Suppressor macrophage (primary cell): Measurements from ENCODE around the gene RUVBL2.

Experiments used
- DNase-seq, 4 experiments: peaks; one replicate each; pipeline ENCODE4 v3.0.0-alpha.2; 2020 to 2022

Gene RUVBL2

GRCh38 chr19:48989701-48990291 is 3.9 kb upstream of the RUVBL2 start:
- DNase-seq = no peak

DNA sequence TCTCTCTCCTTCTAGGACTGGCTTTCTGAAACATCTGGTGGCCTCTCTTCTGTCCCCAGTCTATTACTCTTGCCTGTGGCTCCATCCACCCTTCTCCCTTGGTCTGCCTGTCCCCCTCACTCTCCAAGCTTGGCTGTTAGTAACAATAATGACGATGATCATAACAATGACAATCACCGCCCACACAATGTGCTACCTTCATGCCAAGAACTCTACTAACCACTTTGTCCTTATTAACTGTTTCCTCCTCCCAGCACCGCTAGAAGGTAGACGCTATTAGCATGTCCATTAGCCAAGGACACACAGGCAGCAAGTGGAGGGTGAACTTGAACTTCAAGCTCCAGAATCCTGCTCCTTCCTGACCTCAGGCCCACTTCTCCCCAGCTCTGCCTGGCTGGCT is 3.3 kb upstream of the RUVBL2 start:
- no peak for DNase-seq

GRCh38 chr19:48991011-48991609 is 2.6 kb upstream of the RUVBL2 start:
- DNase-seq = no peak

- peak; percentile 70 to 86 (median 82) for DNase-seq
Observed at GRCh38 chr19:48991873-48992580, 1.7 kb upstream of the RUVBL2 start.

GRCh38 chr19:48992581-48993174 is 1.0 kb upstream of the RUVBL2 start:
- DNase-seq = peak in 2 of 4 experiments; percentile 29 to 36

GRCh38 chr19:48994035-48994386 is 324 bp downstream of the RUVBL2 start:
- no peak for DNase-seq

- peak; percentile 68 to 79 (median 72) for DNase-seq
Observed at GRCh38 chr19:48997972-48998371, 4.3 kb downstream of the RUVBL2 start.

GRCh38 chr19:48999481-49000325 is 6.0 kb downstream of the RUVBL2 start:
- DNase-seq = peak; percentile 65 to 81 (median 75)

GRCh38 chr19:49004133-49004532 is 10.4 kb downstream of the RUVBL2 start:
- no peak for DNase-seq

DNA sequence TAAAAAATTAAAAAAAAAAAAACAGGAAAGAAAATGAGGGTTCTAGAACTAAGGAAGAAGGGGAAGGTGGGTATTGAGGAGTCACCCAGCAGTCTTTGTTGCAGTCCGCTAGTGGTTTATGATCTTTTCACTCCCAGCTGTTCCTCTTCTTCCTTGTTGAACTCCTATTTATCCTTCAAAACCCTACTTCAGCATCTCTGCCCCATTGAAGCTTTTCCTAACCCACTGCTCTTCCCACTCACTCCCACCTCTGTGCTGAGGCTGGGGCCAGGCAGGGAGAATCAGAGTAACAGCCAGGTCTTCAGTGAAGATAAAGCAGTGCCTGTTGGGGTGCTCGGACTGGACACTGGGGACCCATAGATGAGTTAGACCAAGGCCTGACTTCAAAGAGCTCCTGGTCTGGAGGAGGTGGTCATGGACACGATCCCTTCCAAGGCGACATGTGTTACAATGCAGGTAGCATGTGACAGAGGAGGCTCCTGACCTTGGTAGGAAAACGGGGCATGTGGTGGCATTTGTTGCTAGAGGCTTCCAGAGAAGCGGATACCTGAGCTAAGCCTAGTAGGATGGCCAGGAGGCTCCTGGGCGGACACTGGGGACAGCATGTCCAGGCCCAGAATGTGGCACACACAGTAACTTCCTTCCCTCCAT is 11.4 kb downstream of the RUVBL2 start:
- DNase-seq = no peak

DNA sequence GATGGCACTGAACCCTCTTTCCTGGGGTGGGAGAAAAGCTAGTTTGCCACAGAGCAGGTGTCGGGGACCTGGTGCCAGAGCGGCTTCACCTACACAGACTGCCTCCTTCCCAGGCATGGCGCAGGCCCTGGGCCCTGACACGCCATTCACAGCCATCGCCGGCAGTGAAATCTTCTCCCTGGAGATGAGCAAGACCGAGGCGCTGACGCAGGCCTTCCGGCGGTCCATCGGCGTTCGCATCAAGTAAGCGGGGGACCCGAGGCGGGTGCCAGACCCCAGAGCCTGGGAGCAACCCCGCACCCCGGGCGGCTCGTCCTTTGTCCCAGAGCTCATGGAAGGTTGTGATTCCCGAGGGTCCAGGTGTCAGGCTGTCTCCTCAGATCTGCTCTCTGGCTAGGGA is 13.2 kb downstream of the RUVBL2 start:
- no peak for DNase-seq

DNA sequence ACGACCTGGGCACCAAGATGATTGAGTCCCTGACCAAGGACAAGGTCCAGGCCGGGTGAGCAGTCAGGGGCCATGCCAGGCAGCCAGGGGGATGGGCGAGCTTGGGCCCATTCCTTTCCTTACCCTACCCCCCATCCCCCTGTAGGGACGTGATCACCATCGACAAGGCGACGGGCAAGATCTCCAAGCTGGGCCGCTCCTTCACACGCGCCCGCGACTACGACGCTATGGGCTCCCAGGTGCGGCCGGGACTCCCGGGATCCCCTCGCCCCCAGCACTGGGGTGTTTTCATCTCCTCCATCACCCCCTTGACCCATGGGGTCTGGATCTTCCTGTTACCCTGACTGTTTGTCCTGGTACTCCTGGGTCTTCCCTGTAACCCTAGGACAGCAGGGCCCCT is 16.1 kb downstream of the RUVBL2 start:
- no peak for DNase-seq

GRCh38 chr19:49010453-49010852 is 16.8 kb downstream of the RUVBL2 start:
- no peak for DNase-seq

- no peak for DNase-seq
Observed at GRCh38 chr19:49011194-49011593, 17.5 kb downstream of the RUVBL2 start.

- no peak for DNase-seq
Observed at GRCh38 chr19:49014123-49014869, 20.6 kb downstream of the RUVBL2 start.

DNA sequence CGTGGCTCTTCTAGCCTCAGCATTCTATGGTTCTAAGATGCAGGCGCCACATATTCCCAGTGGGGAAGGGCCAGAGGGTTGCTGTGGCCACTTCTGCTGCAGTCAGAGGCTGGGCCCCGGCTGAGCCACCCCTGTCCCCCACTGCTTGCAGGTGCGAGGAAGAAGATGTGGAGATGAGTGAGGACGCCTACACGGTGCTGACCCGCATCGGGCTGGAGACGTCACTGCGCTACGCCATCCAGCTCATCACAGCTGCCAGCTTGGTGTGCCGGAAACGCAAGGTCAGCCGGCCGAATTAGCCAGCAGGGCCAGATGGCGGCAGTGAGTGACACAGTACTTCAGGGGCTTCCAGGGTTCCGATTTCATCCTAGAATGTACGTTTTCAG is 21.2 kb downstream of the RUVBL2 start:
- DNase-seq = no peak

- no peak for DNase-seq
Observed at GRCh38 chr19:49016067-49016839, 22.6 kb downstream of the RUVBL2 start.

DNA sequence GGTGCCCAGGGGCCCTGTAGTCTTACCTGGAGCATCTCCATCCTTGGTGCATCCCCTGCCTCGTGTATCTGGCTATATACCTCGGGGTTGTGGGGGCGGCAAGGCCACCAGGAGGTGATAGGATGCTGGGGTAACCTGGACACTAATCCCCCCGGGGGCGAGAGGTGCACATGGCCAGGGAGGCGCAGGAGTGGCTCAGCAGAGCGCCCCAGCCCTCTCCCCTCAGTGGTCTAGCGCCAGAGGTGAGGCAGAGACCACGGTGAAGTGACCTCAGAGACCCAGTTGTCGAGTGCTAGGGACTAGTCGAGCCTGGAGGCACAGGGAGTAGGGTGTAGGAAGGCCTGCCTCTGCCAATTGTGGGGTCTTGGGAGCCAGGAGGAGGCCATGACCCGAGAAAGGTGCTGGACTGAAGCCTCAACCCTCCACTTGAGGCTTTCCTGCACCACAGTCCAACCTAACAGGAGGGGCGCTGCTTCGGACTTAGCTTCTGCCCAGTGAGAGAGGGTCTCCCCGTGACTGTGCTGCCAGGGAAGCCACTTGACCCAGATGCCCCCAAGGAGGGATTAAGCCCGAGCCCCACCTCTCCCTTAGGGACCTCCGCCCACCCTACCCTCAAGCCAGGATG is 23.5 kb downstream of the RUVBL2 start, which contains the start of gene LHB:
Gene LHB (minus strand): TSS at position 51 of the 625 bp plus-strand sequence. CDS start 10 bp downstream, at position 41.
- DNase-seq = no peak

DNA sequence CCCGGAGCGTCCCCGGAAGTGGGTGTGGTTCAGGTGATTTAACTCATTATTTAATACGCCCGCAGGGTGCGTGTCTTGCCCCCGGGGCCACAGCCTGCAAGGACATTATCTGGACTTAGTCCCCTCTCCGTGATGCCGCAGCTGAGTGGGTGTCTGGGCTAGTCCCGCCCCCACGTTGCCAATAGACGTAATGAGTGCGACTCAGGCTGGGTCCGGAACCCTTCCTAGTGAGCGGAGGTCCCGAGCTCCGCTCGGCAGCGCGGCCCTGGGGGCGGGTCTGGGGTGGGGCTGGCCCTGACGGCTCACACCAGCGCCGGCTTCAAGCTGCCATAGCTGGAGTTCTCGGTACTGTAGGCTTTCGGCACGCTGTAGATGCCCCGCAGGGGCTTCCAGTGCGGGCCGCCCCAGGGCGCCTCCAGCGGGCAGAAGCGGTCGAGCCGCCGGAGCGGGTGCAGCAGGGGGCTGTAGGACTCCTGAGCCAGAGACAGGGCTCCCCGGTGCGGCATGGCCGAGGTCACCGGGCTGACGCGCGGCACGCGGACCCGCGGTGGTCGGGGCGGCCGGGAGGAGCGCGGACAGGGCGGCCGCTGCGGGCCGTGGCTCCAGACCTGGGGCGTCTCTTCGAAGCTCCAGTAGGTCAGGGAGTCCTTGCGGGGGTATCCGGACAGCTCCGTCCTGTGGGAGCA is 24.1 kb downstream of the RUVBL2 start:
- DNase-seq = peak; percentile 49 to 76 (median 56)
